Stimulated activated CD8-positive, alpha-beta memory T cell treated with anti-CD3 and anti-CD28 coated beads, Interleukin-7, amount 100 ng/mL, for 24 hours (primary cell): Measurements from ENCODE around the gene PTPRN2.

Experiments
- DNase-seq: peaks from one replicate; pipeline ENCODE4 v3.0.0-alpha.2; 2020; ENCODE audit warnings: low read depth

Gene PTPRN2

DNA sequence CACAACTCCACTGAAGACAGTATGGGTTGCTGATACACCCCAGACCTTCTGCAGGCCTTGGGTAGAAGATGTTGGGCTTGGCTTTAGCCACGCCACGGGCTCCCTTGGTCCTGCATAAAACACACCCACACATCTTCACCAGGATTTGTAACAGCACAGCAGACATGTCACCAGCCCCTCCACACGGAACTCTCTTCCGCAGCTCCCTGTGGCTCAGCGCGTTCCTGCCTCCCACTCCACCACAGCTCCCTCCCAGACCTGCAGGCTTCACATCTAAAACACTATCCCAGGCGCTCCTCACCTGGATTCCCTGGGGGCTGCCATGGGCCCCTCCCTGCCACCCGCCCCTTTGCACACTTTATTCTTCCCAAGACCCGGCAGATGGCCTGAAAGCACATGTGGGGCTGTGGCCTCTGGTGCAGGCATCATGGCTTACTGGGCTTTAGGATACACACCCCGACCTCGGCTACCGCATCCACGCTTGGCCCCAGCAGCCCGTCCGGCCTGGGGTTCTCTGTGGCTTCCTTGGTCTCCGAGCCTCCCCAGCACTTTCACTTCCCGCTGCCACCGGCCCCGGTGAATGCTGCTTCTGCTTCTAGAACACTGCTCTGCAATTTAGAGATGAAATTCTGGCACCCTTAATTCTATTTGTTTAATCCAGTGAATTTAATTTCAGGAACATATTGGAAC lies 818.0 kb downstream of the PTPRN2 start:
- no peak for DNase-seq

- no peak for DNase-seq
Observed at GRCh38 chr7:157769086-157769485, 818.5 kb downstream of the PTPRN2 start.

DNA sequence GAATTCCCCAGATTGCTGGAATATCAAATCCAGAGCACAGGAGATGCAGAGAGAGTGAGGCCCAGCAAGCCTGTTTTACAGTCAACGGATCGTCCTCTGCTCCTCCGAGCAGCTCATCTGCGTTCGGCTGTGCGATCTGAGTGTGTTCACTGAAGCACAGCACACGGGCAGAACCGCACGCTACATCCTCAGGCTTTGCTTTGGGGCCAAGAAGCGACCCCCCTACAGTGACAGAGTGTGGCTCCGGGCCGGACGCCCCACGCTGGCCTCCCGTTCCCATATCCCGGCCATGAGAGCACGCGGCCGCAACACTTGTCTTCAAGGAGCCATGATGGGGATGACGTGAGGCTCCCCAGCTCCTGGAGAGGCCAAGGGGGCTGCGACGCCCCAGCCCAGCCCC lies 819.4 kb downstream of the PTPRN2 start:
- DNase-seq = no peak

- no peak for DNase-seq
Observed at GRCh38 chr7:157767506-157768197, 820.0 kb downstream of the PTPRN2 start.

DNA sequence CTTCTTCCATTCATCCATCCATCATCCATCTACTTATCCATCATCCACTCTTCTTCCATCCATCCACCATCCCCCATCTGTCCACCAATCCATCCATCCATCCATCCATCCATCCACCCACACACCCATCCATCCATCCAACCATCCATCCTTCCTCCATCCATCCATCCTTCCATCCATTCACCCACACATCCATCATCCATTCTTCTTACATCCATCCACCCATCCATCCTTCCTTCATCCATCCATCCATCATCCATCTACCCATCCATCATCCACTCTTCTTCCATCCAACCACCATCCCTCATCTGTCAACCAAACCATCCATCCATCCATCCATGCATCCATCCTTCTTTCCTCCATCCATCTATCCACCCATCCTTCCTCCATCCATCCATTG lies 821.5 kb downstream of the PTPRN2 start:
- DNase-seq = no peak

GRCh38 chr7:157764946-157765537 lies 822.6 kb downstream of the PTPRN2 start:
- no peak for DNase-seq

GRCh38 chr7:157764193-157764592 lies 823.4 kb downstream of the PTPRN2 start:
- DNase-seq = no peak

GRCh38 chr7:157763279-157764000 lies 824.2 kb downstream of the PTPRN2 start:
- no peak for DNase-seq

DNA sequence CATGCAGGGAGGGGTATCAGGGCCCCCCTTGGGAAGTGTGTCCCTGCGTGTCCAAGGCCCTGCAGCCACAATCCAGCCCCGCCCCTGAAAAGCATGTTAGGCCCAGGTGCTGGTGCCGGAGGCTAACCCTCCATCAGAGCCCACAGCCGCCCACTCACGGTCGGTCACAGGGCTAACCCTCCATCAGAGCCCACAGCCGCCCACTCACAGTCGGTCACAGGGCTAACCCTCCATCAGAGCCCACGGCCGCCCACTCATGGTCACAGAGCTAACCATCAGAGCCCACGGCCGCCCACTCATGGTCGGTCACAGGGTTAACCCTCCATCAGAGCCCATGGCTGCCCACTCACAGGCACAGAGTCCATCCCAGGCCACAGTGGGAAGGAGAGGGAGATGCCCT lies 824.8 kb downstream of the PTPRN2 start:
- no peak for DNase-seq

DNA sequence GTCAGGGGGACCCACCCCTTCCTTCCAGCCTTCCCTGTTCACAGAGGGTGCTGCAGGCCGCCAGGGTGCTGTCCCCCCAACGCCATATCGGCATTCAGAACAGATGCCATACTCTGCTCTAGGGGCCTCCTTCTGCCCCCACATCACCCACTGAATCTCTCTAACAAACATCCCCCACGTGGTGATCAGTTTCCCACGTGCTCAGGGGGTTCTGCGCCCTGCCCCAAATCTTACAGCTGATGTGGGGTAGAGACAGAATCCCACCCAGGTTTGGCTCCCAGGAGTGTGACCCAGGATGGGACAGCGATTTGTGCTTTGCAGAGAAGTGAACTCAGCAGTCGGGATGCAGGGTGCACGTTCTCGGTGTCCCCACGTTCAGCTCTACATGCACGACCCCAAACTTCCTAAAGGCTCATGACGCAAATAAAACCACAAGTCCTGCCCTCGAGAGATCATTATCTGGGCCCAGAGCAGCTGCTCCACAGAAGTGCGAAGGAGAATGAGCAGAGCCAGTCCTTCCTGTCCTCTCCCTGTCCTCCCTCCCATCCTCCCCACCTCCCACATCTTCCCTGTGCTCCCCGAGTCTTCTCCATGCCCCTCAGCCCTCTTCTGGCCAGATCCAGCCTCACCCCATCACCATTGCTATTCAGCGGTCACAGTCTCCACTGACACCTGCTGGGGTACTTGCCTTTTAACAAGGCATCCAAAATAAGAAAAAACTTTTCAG lies 827.5 kb downstream of the PTPRN2 start:
- DNase-seq = no peak

GRCh38 chr7:157759246-157759805 lies 828.3 kb downstream of the PTPRN2 start:
- no peak for DNase-seq

- no peak for DNase-seq
Observed at GRCh38 chr7:157758468-157759245, 829.0 kb downstream of the PTPRN2 start.

DNA sequence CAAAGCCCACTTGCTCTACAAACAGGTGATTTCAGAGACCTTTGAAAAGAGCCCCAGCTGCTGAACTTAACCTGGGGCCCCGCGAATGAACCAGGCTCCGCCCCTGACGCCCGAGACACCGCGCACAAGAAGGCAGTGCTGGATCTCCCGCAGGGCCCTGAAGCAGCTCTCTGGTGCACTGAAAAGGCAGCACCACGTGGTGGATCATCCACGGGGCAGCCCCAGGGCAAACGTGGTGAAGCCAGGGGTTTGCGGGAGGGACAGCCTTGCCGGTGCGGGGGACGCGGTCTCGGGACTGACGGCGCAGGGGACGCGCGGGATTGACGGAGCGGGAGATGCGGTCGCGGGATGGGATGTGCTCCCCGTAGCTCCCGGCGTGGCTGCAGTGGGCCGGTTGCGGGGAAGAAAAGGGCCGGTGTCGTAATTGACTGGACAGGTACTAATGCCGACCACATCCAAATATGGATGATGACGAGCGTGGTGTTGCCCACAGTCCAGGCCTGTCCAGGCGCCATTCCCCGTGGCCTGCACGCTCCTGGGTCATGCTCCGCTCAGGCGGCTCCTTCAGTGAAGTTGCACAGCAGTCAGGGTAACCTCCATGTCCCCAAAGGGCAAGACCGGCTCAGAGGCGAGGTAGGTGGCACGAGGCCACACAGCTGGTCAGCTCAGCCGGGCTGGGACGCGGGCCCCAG lies 829.7 kb downstream of the PTPRN2 start:
- no peak for DNase-seq

DNA sequence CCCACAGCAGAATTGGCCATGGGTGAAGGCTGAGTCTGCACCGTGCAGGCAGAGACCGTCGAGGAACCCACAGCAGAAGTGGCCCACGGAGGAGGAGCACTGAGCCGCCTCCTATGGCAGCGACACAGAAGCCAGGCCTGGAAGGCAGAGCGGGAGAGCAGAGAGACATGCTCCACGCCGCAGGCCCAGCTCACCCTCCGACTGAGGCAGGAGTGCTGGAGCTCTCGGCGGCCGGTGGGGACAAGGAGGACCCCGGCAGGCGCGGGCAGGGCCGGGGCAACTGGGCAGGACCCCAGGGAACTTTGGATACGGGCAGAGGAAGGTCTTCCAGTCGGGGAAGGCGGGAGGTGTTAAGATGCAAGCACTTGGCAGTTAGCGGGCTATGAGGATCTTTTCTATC lies 830.4 kb downstream of the PTPRN2 start:
- no peak for DNase-seq

- no peak for DNase-seq
Observed at GRCh38 chr7:157755741-157756140, 831.9 kb downstream of the PTPRN2 start.

- no peak for DNase-seq
Observed at GRCh38 chr7:157754416-157754790, 833.2 kb downstream of the PTPRN2 start.

DNA sequence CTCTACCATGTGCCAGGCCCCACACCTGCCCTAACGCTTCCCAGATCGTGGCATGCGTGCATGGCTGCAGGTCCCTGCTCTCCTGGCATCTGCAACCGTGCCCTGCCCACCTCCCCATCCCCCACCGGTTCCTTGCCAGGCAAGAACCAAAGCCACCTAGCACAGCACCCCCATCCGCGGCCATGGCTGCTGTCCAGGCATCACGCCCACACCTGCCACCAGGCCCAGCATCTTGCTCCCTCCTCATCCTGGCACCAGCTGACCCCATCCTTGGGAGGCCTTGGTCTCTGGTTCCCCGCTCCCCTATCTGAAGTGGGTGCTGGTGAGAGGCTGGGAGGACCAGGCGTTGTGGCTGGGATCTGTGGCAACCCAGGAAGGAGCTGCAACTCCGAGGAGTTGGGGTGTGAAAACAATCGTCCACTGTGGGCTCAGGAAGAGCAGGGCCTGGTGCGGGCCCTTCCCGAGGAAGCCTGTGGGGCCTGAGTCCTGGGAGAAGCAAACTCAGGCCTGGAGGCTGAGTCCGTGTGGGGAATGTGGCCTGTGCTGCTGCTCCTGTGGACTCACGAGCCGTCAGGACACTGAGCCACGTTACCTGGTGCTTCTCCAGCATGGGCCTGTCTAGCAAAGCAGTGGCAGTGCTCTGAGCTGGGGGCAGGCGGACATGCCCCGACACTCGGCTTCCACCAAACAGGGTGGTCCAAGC lies 833.8 kb downstream of the PTPRN2 start:
- no peak for DNase-seq

DNA sequence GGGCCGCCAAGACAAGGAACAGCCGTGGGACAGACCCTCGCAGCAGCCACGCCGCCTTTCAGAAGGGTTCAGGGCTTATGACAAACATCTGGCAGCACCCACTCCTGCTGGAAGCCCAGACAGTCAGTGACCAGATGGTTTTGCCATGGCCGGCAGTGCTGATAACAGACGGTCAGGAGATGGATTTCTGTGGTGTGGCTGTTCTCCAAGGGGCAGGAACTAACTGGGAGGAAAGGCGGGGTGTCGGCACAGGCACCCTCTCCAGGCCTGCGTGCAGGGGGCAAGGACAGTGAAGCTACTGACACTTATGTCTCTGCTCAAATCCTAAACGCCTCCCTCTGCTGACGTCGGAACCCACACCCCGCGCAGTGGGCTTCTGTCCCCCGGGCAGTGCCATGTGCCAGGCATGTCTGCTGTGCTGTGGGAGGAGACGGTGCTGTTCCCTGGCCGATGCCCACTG lies 834.8 kb downstream of the PTPRN2 start:
- no peak for DNase-seq

GRCh38 chr7:157751951-157752673 lies 835.5 kb downstream of the PTPRN2 start:
- DNase-seq = no peak
